ENCODE measurements around the gene PTPRK. TPM values are rescaled to one million over a fixed set of nuclear protein-coding genes. Genes with fewer than 3 reads are reported as not detected.

Gene PTPRK
- total and polyA plus RNA-seq, 2 of the 8 experiments (the other 6 are each of a cell fraction or from before 2014, with no cell fraction given), result 11.4 to 47.3 TPM

- H3K4ac ChIP-seq (replicated peaks; ENCODE audit: insufficient read length, low read depth, low read length), result no peak overlapping the region
- no peak overlapping the region for H2BK12ac ChIP-seq (ENCODE audit: low read depth, low read length)
- no peak overlapping the region for H2BK120ac ChIP-seq (replicated peaks; ENCODE audit: low read depth, low read length)
- no peak overlapping the region for H2BK15ac ChIP-seq (ENCODE audit: low read length)
- FAIRE-seq (no peak), DNase-seq (ENCODE audit: low read depth in 1 of 2, low spot score in 2 of 2) (no peak)
- H2AFZ ChIP-seq (ENCODE audit: low read length), result no peak overlapping the region
- no peak overlapping the region for H2BK5ac ChIP-seq (ENCODE audit: low read depth, low read length)
- H3K14ac ChIP-seq (ENCODE audit: insufficient read length), result no peak overlapping the region
- no peak overlapping the region for H4K5ac ChIP-seq (ENCODE audit: insufficient read length, low read depth, low read length)
- H3K27me3 ChIP-seq (replicated peaks in 1 of 4; ENCODE audit: control insufficient read depth in 3 of 4, extremely low read depth in 1 of 4, insufficient read depth in 3 of 4, low read length in 3 of 4), result peaks cover 0 to 1% (median 0%) of the 10 kb centered on the region in 4 experiments; a peak in 1 of 7 replicates
- no peak overlapping the region for H3K56ac ChIP-seq (replicated peaks; ENCODE audit: insufficient read length, low read depth, low read length)
- 78% methylated on average over 2 of the region's 2 CpGs; no CpG with 5 or more reads in 1 of the 2 experiments for WGBS, 2 experiments (ENCODE audit: extremely low coverage in 1 of 2, insufficient coverage in 1 of 2, insufficient read length in 1 of 2, insufficient replicate concordance in 2 of 2, low coverage in 1 of 2, low lambda C conversion rate in 2 of 2, missing lambda C conversion rate in 1 of 2)
- H3K27ac ChIP-seq (ENCODE audit: low read depth, low read length), result no peak overlapping the region
- H3K18ac ChIP-seq (ENCODE audit: extremely low read depth, low read length), result no peak overlapping the region
- no peaks in the 10 kb centered on the region for H3K9me3 ChIP-seq (ENCODE audit: insufficient read depth in 2 of 2, low read depth in 1 of 2, low read length in 1 of 2)
- no peaks in the 10 kb centered on the region for H3K79me1 ChIP-seq (ENCODE audit: low read depth, low read length)
- CTCF ChIA-PET (ENCODE audit: partially characterized antibody), result no interaction called here
- H3K4me3 ChIP-seq (ENCODE audit: extremely low read depth in 1 of 4, insufficient read depth in 2 of 4, low read depth in 3 of 4, low read length in 4 of 4), result no peak overlapping the region
- no peak overlapping the region for H3K23ac ChIP-seq (ENCODE audit: insufficient read length)
- H2AK5ac ChIP-seq (ENCODE audit: low read depth, low read length), result no peak overlapping the region
- no peak overlapping the region for H3K9ac ChIP-seq (replicated peaks in 1 of 4; ENCODE audit: extremely low read depth in 1 of 4, low read depth in 3 of 4, low read length in 3 of 4)
- no peak overlapping the region for H4K8ac ChIP-seq (ENCODE audit: extremely low read depth, insufficient read depth, low read length)
- TF ChIP-seq SIX5 (IDR thresholded peaks at IDR 0.05; ENCODE audit: low read depth, low read length), result no peak
- no peak for TF ChIP-seq KDM5A (IDR thresholded peaks at IDR 0.05; ENCODE audit: low read length)
- no peak for TF ChIP-seq EP300 (IDR thresholded peaks at IDR 0.05; ENCODE audit: borderline replicate concordance in 1 of 2, low read depth in 2 of 2, low read length in 2 of 2)
- no peak for TF ChIP-seq CTBP2 (IDR thresholded peaks at IDR 0.05; ENCODE audit: borderline replicate concordance, insufficient read depth, insufficient read length, low read length)
- TF ChIP-seq CHD1 (IDR thresholded peaks at IDR 0.05; ENCODE audit: low read depth, low read length), result no peak
- no peak for TF ChIP-seq YY1 (IDR thresholded peaks at IDR 0.05; ENCODE audit: low read depth, low read length)
- no peak overlapping the region for H4K91ac ChIP-seq (replicated peaks; ENCODE audit: insufficient read length, low read length)
- POLR2A ChIA-PET (ENCODE audit: partially characterized antibody), result no interaction called here
- no peaks in the 10 kb centered on the region for H3K23me2 ChIP-seq (ENCODE audit: low read depth, low read length)
- no peak overlapping the region for H2BK20ac ChIP-seq (ENCODE audit: low read length)
- no peaks in the 10 kb centered on the region; a peak in 1 of 8 replicates for H3K36me3 ChIP-seq (ENCODE audit: control insufficient read depth in 2 of 4, insufficient read depth in 4 of 4, low read length in 3 of 4)
- H3K79me2 ChIP-seq (ENCODE audit: control insufficient read depth in 1 of 2, insufficient read depth in 2 of 2, low read length in 2 of 2), result no peaks in the 10 kb centered on the region
- H3K4me1 ChIP-seq (replicated peaks in 1 of 4; ENCODE audit: control insufficient read depth in 3 of 4, insufficient read depth in 4 of 4, low read length in 3 of 4), result no peaks in the 10 kb centered on the region
- H3K4me2 ChIP-seq (ENCODE audit: insufficient read depth in 1 of 2, low read depth in 2 of 2, low read length in 2 of 2), result no peak overlapping the region
- H4K20me1 ChIP-seq (replicated peaks in 1 of 2; ENCODE audit: control insufficient read depth in 1 of 2, insufficient read depth in 2 of 2, low read length in 2 of 2), result no peaks in the 10 kb centered on the region
Measured at GRCh38 chr6:128074567-128074966, 445.8 kb downstream of the PTPRK start.
